Hepatic stellate cell (primary cell): ENCODE results near the gene AP4E1.
"Not testable (repeated sequence)": the region's sequence is repeated elsewhere in the genome, so short reads cannot be mapped to it uniquely, and the experiment has no call there.

Experiments
- DNase-seq: peaks from one replicate; pipeline ENCODE4 v3.0.0; 2011; ENCODE audit warnings: low spot score

The AP4E1 gene

GRCh38 chr15:51024735-51025453, 116.4 kb downstream of the AP4E1 start:
- DNase-seq, result no peak

GRCh38 chr15:51025454-51025846, 117.0 kb downstream of the AP4E1 start:
- DNase-seq, result no peak

GRCh38 chr15:51030649-51031316, 122.3 kb downstream of the AP4E1 start:
- peak; percentile 78 for DNase-seq

GRCh38 chr15:51037474-51037873, 129.0 kb downstream of the AP4E1 start:
- not testable (repeated sequence) for DNase-seq

GRCh38 chr15:51038162-51038973, 129.9 kb downstream of the AP4E1 start:
- DNase-seq, result no peak

- no peak for DNase-seq
These were observed 130.5 kb downstream of the AP4E1 start for GRCh38 chr15:51038974-51039319.

- DNase-seq, result no peak
These were observed 135.7 kb downstream of the AP4E1 start for GRCh38 chr15:51044037-51044727.

GRCh38 chr15:51046016-51046415, 137.5 kb downstream of the AP4E1 start:
- DNase-seq, result no peak

GRCh38 chr15:51046799-51047449, 138.4 kb downstream of the AP4E1 start:
- no peak for DNase-seq

- DNase-seq, result no peak
These were observed 139.8 kb downstream of the AP4E1 start for GRCh38 chr15:51048308-51048707.

- no peak for DNase-seq
These were observed 140.6 kb downstream of the AP4E1 start for GRCh38 chr15:51049081-51049480.

- no peak for DNase-seq
These were observed 143.3 kb downstream of the AP4E1 start for GRCh38 chr15:51051776-51052175.

GRCh38 chr15:51053571-51053970, 145.1 kb downstream of the AP4E1 start:
- no peak for DNase-seq

- no peak for DNase-seq
These were observed 146.1 kb downstream of the AP4E1 start for GRCh38 chr15:51054535-51054934.
